ENCODE results near the gene GRIPAP1.

Gene GRIPAP1

GRCh38 chrX:48958635-48959094 lies 43.4 kb downstream of the GRIPAP1 start:
- no peak for DNase-seq (ENCODE audit: low read depth)

- peak; percentile 86 for DNase-seq (ENCODE audit: low read depth)
These were observed 44.0 kb downstream of the GRIPAP1 start for GRCh38 chrX:48957827-48958634.

GRCh38 chrX:48957477-48957826 lies 44.6 kb downstream of the GRIPAP1 start, which contains the start of gene OTUD5:
Gene OTUD5, minus strand, starts transcription at chrX:48957607. Its CDS starts 37 bp downstream, at chrX:48957570.
- peak; percentile 58 for DNase-seq (ENCODE audit: low read depth)

GRCh38 chrX:48956728-48957414 lies 45.2 kb downstream of the GRIPAP1 start:
- DNase-seq (ENCODE audit: low read depth), result no peak

- no peak for DNase-seq (ENCODE audit: low read depth)
These were observed 53.5 kb downstream of the GRIPAP1 start for GRCh38 chrX:48948589-48948988.

- peak; percentile 34 for DNase-seq (ENCODE audit: low read depth)
These were observed 56.3 kb downstream of the GRIPAP1 start for GRCh38 chrX:48945517-48946348.

- DNase-seq (ENCODE audit: low read depth), result no peak
These were observed 59.2 kb downstream of the GRIPAP1 start for GRCh38 chrX:48942895-48943294.

GRCh38 chrX:48940404-48940955 lies 61.6 kb downstream of the GRIPAP1 start:
- DNase-seq (ENCODE audit: low read depth), result no peak

GRCh38 chrX:48939524-48940228 lies 62.4 kb downstream of the GRIPAP1 start:
- DNase-seq (ENCODE audit: low read depth), result no peak

- no peak for DNase-seq (ENCODE audit: low read depth)
These were observed 63.2 kb downstream of the GRIPAP1 start for GRCh38 chrX:48938721-48939425.

- DNase-seq (ENCODE audit: low read depth), result peak; percentile 70
These were observed 64.8 kb downstream of the GRIPAP1 start for GRCh38 chrX:48937054-48937907.

- DNase-seq (ENCODE audit: low read depth), result no peak
These were observed 65.5 kb downstream of the GRIPAP1 start for GRCh38 chrX:48936429-48937053.

- no peak for DNase-seq (ENCODE audit: low read depth)
These were observed 66.8 kb downstream of the GRIPAP1 start for GRCh38 chrX:48935301-48935670.

- no peak for DNase-seq (ENCODE audit: low read depth)
These were observed 67.3 kb downstream of the GRIPAP1 start for GRCh38 chrX:48934581-48935300.

GRCh38 chrX:48933757-48934156 lies 68.3 kb downstream of the GRIPAP1 start:
- DNase-seq (ENCODE audit: low read depth), result no peak

GRCh38 chrX:48927736-48928382 lies 74.2 kb downstream of the GRIPAP1 start:
- DNase-seq (ENCODE audit: low read depth), result no peak

GRCh38 chrX:48927123-48927522 lies 74.9 kb downstream of the GRIPAP1 start:
- DNase-seq (ENCODE audit: low read depth), result no peak

- no peak for DNase-seq (ENCODE audit: low read depth)
These were observed 77.8 kb downstream of the GRIPAP1 start for GRCh38 chrX:48924270-48924669.

Measured in activated T-cell treated with anti-CD3 and anti-CD28 coated beads for 1 hour (primary cell).